GM23338 (cell line): Measurements from ENCODE around the gene PLPPR3.

ENCODE experiments used
- CREB1 ChIP-seq: fragments of 250-450 bp; sonication (Bioruptor Pico); IDR thresholded peaks from 2 replicates; pipeline ENCODE4 v1.5.0; 2020; ENCODE audit warnings: low read depth, mild to moderate bottlenecking, moderate library complexity
- CTCF ChIP-seq, 2 experiments: fragments of 200-600 bp in 1 of 2; sonication (generic) in 1 of 2; conservative IDR thresholded peaks; 2 replicates each; pipeline versions ENCODE4 v1.5.1 to v1.6.1; 2016 to 2017; ENCODE audit warnings: antibody characterized with exemption in 2 of 2, low read depth in 2 of 2, mild to moderate bottlenecking in 2 of 2, moderate library complexity in 1 of 2
- ETS1 ChIP-seq: IDR thresholded peaks from 2 replicates; pipeline ENCODE4 v1.6.1; 2016; ENCODE audit warnings: antibody characterized with exemption
- EZH2 ChIP-seq: fragments of 200-600 bp; sonication (generic); IDR thresholded peaks from one replicate; pipeline ENCODE4 v1.8.0; 2017; ENCODE audit warnings: antibody characterized with exemption, mild to moderate bottlenecking, low read depth; ENCODE audit not compliant: unreplicated experiment
- EZH2phosphoT487 ChIP-seq: fragments of 200-600 bp; sonication (generic); IDR thresholded peaks from one replicate; pipeline ENCODE4 v1.8.1; 2018; ENCODE audit warnings: antibody characterized with exemption; ENCODE audit not compliant: unreplicated experiment
- JUNB ChIP-seq: IDR thresholded peaks from one replicate; pipeline ENCODE4 v1.6.1; 2016; ENCODE audit warnings: antibody characterized with exemption; ENCODE audit not compliant: unreplicated experiment
- POLR2AphosphoS5 ChIP-seq: IDR thresholded peaks from 2 replicates; pipeline ENCODE4 v1.6.1; 2016; ENCODE audit warnings: antibody characterized with exemption, low read depth
- REST ChIP-seq: IDR thresholded peaks from one replicate; pipeline ENCODE4 v1.6.1; 2018; ENCODE audit warnings: antibody characterized with exemption; ENCODE audit not compliant: unreplicated experiment
- STAT1 ChIP-seq: IDR thresholded peaks from one replicate; pipeline ENCODE4 v1.6.1; 2016; ENCODE audit warnings: antibody characterized with exemption; ENCODE audit not compliant: unreplicated experiment
- ZNF114 ChIP-seq: fragments of 250-450 bp; sonication (Bioruptor Pico); IDR thresholded peaks from 2 replicates; pipeline ENCODE4 v1.5.0; 2020; ENCODE audit warnings: mild to moderate bottlenecking, moderate library complexity
- ZNF331 ChIP-seq: fragments of 250-450 bp; sonication (Bioruptor Pico); IDR thresholded peaks from 2 replicates; pipeline ENCODE4 v1.5.0; 2020; ENCODE audit warnings: low read depth, mild to moderate bottlenecking, moderate library complexity

- TF ChIP-seq REST (no peak), CTCF (conservative IDR thresholded peaks at IDR 0.05; ENCODE audit: low read depth in 2 of 2) (no peak), EZH2 (no peak), POLR2AphosphoS5 (no peak), EZH2phosphoT487 (no peak), ZNF331 (CRISPR knock-in tag) (no peak), STAT1 (no peak), CREB1 (CRISPR knock-in tag) (no peak), ETS1 (no peak), ZNF114 (CRISPR knock-in tag) (no peak), JUNB (no peak)
Observed at GRCh38 chr19:776549-776948, 45.2 kb downstream of the PLPPR3 start.
